SK-N-SH treated with all-trans-retinoic acid at 6 μM for 48 hours (cell line): Measurements from ENCODE around the gene MGMT.

ENCODE experiments used
- ATAC-seq: fragments of 200-7000 bp; cut with Tn5 transposase; 3 replicates; pipeline ENCODE4 v1.9.1; 2020; ENCODE audit warnings: mild to moderate bottlenecking, moderate library complexity
- ARNTL ChIP-seq: fragments of 450-650 bp; formaldehyde crosslinking; IDR thresholded peaks from 2 replicates; pipeline ENCODE4 v1.5.0; 2020; ENCODE audit warnings: low read depth, mild to moderate bottlenecking, moderate library complexity, borderline replicate concordance
- BACH2 ChIP-seq: fragments of 250-450 bp; sonication (Bioruptor Pico); IDR thresholded peaks from 2 replicates; pipeline ENCODE4 v1.9.0; 2021; ENCODE audit warnings: mild to moderate bottlenecking, borderline replicate concordance
- CSDC2 ChIP-seq: fragments of 250-450 bp; sonication (Bioruptor Pico); IDR thresholded peaks from 2 replicates; pipeline ENCODE4 v1.5.0; 2020; ENCODE audit warnings: mild to moderate bottlenecking, moderate library complexity
- CSRNP3 ChIP-seq: fragments of 250-450 bp; sonication (Bioruptor Pico); IDR thresholded peaks from 2 replicates; pipeline ENCODE4 v1.5.1; 2021; ENCODE audit warnings: mild to moderate bottlenecking, moderate library complexity
- ESRRG ChIP-seq: fragments of 250-450 bp; sonication (Bioruptor Pico); IDR thresholded peaks from 2 replicates; pipeline ENCODE4 v1.6.1; 2021; ENCODE audit warnings: mild to moderate bottlenecking
- GLIS3 ChIP-seq: fragments of 250-450 bp; sonication (Bioruptor Pico); IDR thresholded peaks from 2 replicates; pipeline ENCODE4 v1.5.0; 2020; ENCODE audit warnings: mild to moderate bottlenecking, moderate library complexity
- ISL1 ChIP-seq: fragments of 250-450 bp; sonication (Bioruptor Pico); IDR thresholded peaks from 2 replicates; pipeline ENCODE4 v2.1.2; 2022; ENCODE audit warnings: mild to moderate bottlenecking, moderate library complexity
- OSR1 ChIP-seq: fragments of 250-450 bp; sonication (Bioruptor Pico); IDR thresholded peaks from 2 replicates; pipeline ENCODE4 v1.8.0; 2022; ENCODE audit warnings: moderate library complexity, mild to moderate bottlenecking, inconsistent platforms
- PPARA ChIP-seq: fragments of 250-450 bp; sonication (Bioruptor Pico); IDR thresholded peaks from 2 replicates; pipeline ENCODE4 v1.5.0; 2020; ENCODE audit warnings: mild to moderate bottlenecking, borderline replicate concordance
- RARB ChIP-seq: fragments of 250-450 bp; sonication (Bioruptor Pico); IDR thresholded peaks from 2 replicates; pipeline ENCODE4 v1.8.0; 2021; ENCODE audit warnings: mild to moderate bottlenecking, moderate library complexity
- TCF4 ChIP-seq: fragments of 250-450 bp; sonication (Bioruptor Pico); IDR thresholded peaks from 2 replicates; pipeline ENCODE4 v1.8.0; 2021; ENCODE audit warnings: mild to moderate bottlenecking, moderate library complexity, borderline replicate concordance
- TOX ChIP-seq: fragments of 250-450 bp; sonication (Bioruptor Pico); IDR thresholded peaks from 2 replicates; pipeline ENCODE4 v1.8.0; 2021; ENCODE audit warnings: mild to moderate bottlenecking, moderate library complexity, borderline replicate concordance
- ZC3H10 ChIP-seq: fragments of 250-450 bp; sonication (Bioruptor Pico); IDR thresholded peaks from 2 replicates; pipeline ENCODE4 v1.5.1; 2021; ENCODE audit warnings: mild to moderate bottlenecking, moderate library complexity
- ZFP3 ChIP-seq: fragments of 250-450 bp; sonication (Bioruptor Pico); IDR thresholded peaks from 2 replicates; pipeline ENCODE4 v1.5.0; 2020; ENCODE audit warnings: mild to moderate bottlenecking, moderate library complexity
- ZFP30 ChIP-seq: fragments of 450-650 bp; formaldehyde crosslinking; IDR thresholded peaks from 2 replicates; pipeline ENCODE4 v1.5.0; 2022; ENCODE audit warnings: mild to moderate bottlenecking, moderate library complexity
- ZNF565 ChIP-seq: fragments of 450-650 bp; formaldehyde crosslinking; conservative IDR thresholded peaks from 2 replicates; pipeline ENCODE4 v1.5.0; 2020; ENCODE audit warnings: low read depth, mild to moderate bottlenecking, moderate library complexity
- ZNF70 ChIP-seq: fragments of 450-650 bp; formaldehyde crosslinking; IDR thresholded peaks from 2 replicates; pipeline ENCODE4 v1.5.0; 2020; ENCODE audit warnings: mild to moderate bottlenecking, moderate library complexity
- ZNF8 ChIP-seq: fragments of 450-650 bp; formaldehyde crosslinking; IDR thresholded peaks from 2 replicates; pipeline ENCODE4 v1.5.0; 2020; ENCODE audit warnings: mild to moderate bottlenecking, moderate library complexity
- TF ChIP-seq, protein P1 (sequence below): fragments of 250-450 bp; sonication (Bioruptor Pico); IDR thresholded peaks from 2 replicates; pipeline ENCODE4 v1.8.0; 2020; ENCODE audit warnings: mild to moderate bottlenecking, moderate library complexity, borderline replicate concordance
- TF ChIP-seq, protein P2 (sequence below): fragments of 250-450 bp; sonication (Bioruptor Pico); IDR thresholded peaks from 2 replicates; pipeline ENCODE4 v1.8.0; 2021; ENCODE audit warnings: low read depth, mild to moderate bottlenecking, moderate library complexity, borderline replicate concordance
- TF ChIP-seq, protein P3 (sequence below): fragments of 250-450 bp; sonication (Bioruptor Pico); IDR thresholded peaks from 2 replicates; pipeline ENCODE4 v1.5.0; 2020; ENCODE audit warnings: mild to moderate bottlenecking, moderate library complexity

MGMT gene

GRCh38 chr10:129777687-129778086 lies 310.6 kb downstream of the MGMT start (continued):
- TF ChIP-seq, protein P1, sequence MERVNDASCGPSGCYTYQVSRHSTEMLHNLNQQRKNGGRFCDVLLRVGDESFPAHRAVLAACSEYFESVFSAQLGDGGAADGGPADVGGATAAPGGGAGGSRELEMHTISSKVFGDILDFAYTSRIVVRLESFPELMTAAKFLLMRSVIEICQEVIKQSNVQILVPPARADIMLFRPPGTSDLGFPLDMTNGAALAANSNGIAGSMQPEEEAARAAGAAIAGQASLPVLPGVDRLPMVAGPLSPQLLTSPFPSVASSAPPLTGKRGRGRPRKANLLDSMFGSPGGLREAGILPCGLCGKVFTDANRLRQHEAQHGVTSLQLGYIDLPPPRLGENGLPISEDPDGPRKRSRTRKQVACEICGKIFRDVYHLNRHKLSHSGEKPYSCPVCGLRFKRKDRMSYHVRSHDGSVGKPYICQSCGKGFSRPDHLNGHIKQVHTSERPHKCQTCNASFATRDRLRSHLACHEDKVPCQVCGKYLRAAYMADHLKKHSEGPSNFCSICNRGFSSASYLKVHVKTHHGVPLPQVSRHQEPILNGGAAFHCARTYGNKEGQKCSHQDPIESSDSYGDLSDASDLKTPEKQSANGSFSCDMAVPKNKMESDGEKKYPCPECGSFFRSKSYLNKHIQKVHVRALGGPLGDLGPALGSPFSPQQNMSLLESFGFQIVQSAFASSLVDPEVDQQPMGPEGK (CRISPR knock-in tag) = no peak
- TF ChIP-seq ZNF8 (no peak), RARB (CRISPR knock-in tag) (no peak), CSDC2 (CRISPR knock-in tag) (no peak), ZFP30 (CRISPR knock-in tag) (no peak)

GRCh38 chr10:129778571-129778970 lies 311.5 kb downstream of the MGMT start:
- no peak for ATAC-seq
- TF ChIP-seq ZFP3 (no peak), ZNF565 (CRISPR knock-in tag) (no peak), ISL1 (CRISPR knock-in tag) (no peak), ESRRG (no peak), GLIS3 (CRISPR knock-in tag) (no peak), ZC3H10 (CRISPR knock-in tag) (no peak), ZFP30 (CRISPR knock-in tag) (no peak)

- no peak for ATAC-seq
- no peak for TF ChIP-seq ZNF70 (CRISPR knock-in tag)
- no peak for TF ChIP-seq ZFP30 (CRISPR knock-in tag)
- TF ChIP-seq BACH2 (CRISPR knock-in tag) = no peak
- TF ChIP-seq CSRNP3 (CRISPR knock-in tag) = no peak
- TF ChIP-seq TOX (CRISPR knock-in tag) = no peak
- no peak for TF ChIP-seq PPARA
- no peak for TF ChIP-seq ZNF8
- no peak for TF ChIP-seq ZNF565 (CRISPR knock-in tag)
- TF ChIP-seq ZFP3 = no peak
- TF ChIP-seq, protein P2, sequence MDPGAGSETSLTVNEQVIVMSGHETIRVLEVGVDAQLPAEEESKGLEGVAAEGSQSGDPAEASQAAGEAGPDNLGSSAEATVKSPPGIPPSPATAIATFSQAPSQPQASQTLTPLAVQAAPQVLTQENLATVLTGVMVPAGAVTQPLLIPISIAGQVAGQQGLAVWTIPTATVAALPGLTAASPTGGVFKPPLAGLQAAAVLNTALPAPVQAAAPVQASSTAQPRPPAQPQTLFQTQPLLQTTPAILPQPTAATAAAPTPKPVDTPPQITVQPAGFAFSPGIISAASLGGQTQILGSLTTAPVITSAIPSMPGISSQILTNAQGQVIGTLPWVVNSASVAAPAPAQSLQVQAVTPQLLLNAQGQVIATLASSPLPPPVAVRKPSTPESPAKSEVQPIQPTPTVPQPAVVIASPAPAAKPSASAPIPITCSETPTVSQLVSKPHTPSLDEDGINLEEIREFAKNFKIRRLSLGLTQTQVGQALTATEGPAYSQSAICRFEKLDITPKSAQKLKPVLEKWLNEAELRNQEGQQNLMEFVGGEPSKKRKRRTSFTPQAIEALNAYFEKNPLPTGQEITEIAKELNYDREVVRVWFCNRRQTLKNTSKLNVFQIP (CRISPR knock-in tag) = no peak
- no peak for TF ChIP-seq GLIS3 (CRISPR knock-in tag)
- no peak for TF ChIP-seq ISL1 (CRISPR knock-in tag)
- no peak for TF ChIP-seq ARNTL
- TF ChIP-seq ESRRG = no peak
- no peak for TF ChIP-seq TCF4 (CRISPR knock-in tag)
- no peak for TF ChIP-seq CSDC2 (CRISPR knock-in tag)
- TF ChIP-seq ZC3H10 (CRISPR knock-in tag) = no peak
- TF ChIP-seq RARB (CRISPR knock-in tag) = no peak
- TF ChIP-seq OSR1 (CRISPR knock-in tag) = no peak
- TF ChIP-seq, protein P3, sequence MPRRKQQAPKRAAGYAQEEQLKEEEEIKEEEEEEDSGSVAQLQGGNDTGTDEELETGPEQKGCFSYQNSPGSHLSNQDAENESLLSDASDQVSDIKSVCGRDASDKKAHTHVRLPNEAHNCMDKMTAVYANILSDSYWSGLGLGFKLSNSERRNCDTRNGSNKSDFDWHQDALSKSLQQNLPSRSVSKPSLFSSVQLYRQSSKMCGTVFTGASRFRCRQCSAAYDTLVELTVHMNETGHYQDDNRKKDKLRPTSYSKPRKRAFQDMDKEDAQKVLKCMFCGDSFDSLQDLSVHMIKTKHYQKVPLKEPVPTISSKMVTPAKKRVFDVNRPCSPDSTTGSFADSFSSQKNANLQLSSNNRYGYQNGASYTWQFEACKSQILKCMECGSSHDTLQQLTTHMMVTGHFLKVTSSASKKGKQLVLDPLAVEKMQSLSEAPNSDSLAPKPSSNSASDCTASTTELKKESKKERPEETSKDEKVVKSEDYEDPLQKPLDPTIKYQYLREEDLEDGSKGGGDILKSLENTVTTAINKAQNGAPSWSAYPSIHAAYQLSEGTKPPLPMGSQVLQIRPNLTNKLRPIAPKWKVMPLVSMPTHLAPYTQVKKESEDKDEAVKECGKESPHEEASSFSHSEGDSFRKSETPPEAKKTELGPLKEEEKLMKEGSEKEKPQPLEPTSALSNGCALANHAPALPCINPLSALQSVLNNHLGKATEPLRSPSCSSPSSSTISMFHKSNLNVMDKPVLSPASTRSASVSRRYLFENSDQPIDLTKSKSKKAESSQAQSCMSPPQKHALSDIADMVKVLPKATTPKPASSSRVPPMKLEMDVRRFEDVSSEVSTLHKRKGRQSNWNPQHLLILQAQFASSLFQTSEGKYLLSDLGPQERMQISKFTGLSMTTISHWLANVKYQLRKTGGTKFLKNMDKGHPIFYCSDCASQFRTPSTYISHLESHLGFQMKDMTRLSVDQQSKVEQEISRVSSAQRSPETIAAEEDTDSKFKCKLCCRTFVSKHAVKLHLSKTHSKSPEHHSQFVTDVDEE (CRISPR knock-in tag) = no peak
Observed at GRCh38 chr10:129779126-129780111, 312.4 kb downstream of the MGMT start.
